H1 (cell line): ENCODE measurements around the gene PLCB1. TPM values are rescaled to one million over a fixed set of nuclear protein-coding genes. Genes with fewer than 3 reads are reported as not detected.

Source experiments
- CTCF ChIA-PET: fragments of 300-600 bp; sonication (Branson Sonifier 250); formaldehyde crosslinking; loops from one replicate; lab custom pipeline; 2021; ENCODE audit not compliant: partially characterized antibody; lab: Charles Lee
- POLR2A ChIA-PET: fragments of 300-600 bp; sonication (Branson Sonifier 250); formaldehyde crosslinking; loops from one replicate; lab custom pipeline; 2021; ENCODE audit warnings: inconsistent platforms; ENCODE audit not compliant: partially characterized antibody; lab: Charles Lee
- DNase-seq, 2 experiments: peaks; one replicate each; pipeline versions ENCODE4 v3.0.0 to v3.0.0-alpha.2; 2010 to 2022; ENCODE audit warnings: low spot score in 2 of 2, low read depth in 1 of 2, mixed read lengths in 1 of 2
- FAIRE-seq: peaks from 2 replicates; lab custom pipeline; 2011; peaks lifted over from hg19 to GRCh38; lab: Jason Lieb, UNC
- H2AFZ ChIP-seq: 2 replicates; pipeline ENCODE4 v1.8.1; 2012; ENCODE audit warnings: low read length, inconsistent platforms
- H2AK5ac ChIP-seq: 2 replicates; pipeline ENCODE4 v1.6.1; 2013; ENCODE audit warnings: low read depth, low read length
- H2BK120ac ChIP-seq: replicated peaks from 2 replicates; pipeline ENCODE3; 2013; ENCODE audit warnings: low read depth, low read length, inconsistent platforms
- H2BK12ac ChIP-seq: 2 replicates; pipeline ENCODE4 v1.6.1; 2013; ENCODE audit warnings: low read depth, low read length
- H2BK15ac ChIP-seq: 2 replicates; pipeline ENCODE4 v1.6.1; 2013; ENCODE audit warnings: low read length
- H2BK20ac ChIP-seq: 2 replicates; pipeline ENCODE4 v1.6.1; 2013; ENCODE audit warnings: low read length
- H2BK5ac ChIP-seq: 2 replicates; pipeline ENCODE4 v1.6.1; 2013; ENCODE audit warnings: low read depth, low read length
- H3K14ac ChIP-seq: 2 replicates; pipeline ENCODE4 v1.6.1; 2013; ENCODE audit warnings: inconsistent platforms; ENCODE audit not compliant: insufficient read length
- H3K18ac ChIP-seq: 2 replicates; pipeline ENCODE4 v1.6.1; 2013; ENCODE audit warnings: low read length; ENCODE audit errors: extremely low read depth
- H3K23ac ChIP-seq: 2 replicates; pipeline ENCODE4 v1.6.1; 2013; ENCODE audit warnings: inconsistent platforms; ENCODE audit not compliant: insufficient read length
- H3K23me2 ChIP-seq: 2 replicates; pipeline ENCODE4 v1.6.1; 2013; ENCODE audit warnings: low read depth, low read length
- H3K27ac ChIP-seq: 2 replicates; pipeline ENCODE4 v1.6.1; 2011; ENCODE audit warnings: low read depth, low read length, inconsistent platforms
- H3K27me3 ChIP-seq, 4 experiments: replicated peaks in 1 of 4; 1 replicate in 1 of 4; 2 replicates in 3 of 4; pipeline versions ENCODE4 v1.6.1 to v1.8.1; 2011 to 2013; ENCODE audit warnings: low read length in 3 of 4, mild to moderate bottlenecking in 3 of 4, inconsistent platforms in 2 of 4, mixed read lengths in 2 of 4, moderate library complexity in 1 of 4; ENCODE audit not compliant: control insufficient read depth in 3 of 4, insufficient read depth in 3 of 4; ENCODE audit errors: extremely low read depth in 1 of 4
- H3K36me3 ChIP-seq, 4 experiments: 2 replicates each; pipeline versions ENCODE4 v1.6.1 to v1.8.1; 2011 to 2013; ENCODE audit warnings: mild to moderate bottlenecking in 4 of 4, low read length in 3 of 4, moderate library complexity in 2 of 4, control low read depth in 1 of 4, inconsistent platforms in 1 of 4; ENCODE audit not compliant: insufficient read depth in 4 of 4, control insufficient read depth in 2 of 4
- H3K4ac ChIP-seq: replicated peaks from 2 replicates; pipeline ENCODE3; 2013; ENCODE audit warnings: low read length, low read depth, mixed read lengths, inconsistent platforms; ENCODE audit not compliant: insufficient read length
- H3K4me1 ChIP-seq, 4 experiments: replicated peaks in 1 of 4; 1 replicate in 1 of 4; 2 replicates in 3 of 4; pipeline versions ENCODE4 v1.6.1 to v1.8.1; 2011 to 2013; ENCODE audit warnings: low read length in 3 of 4, inconsistent platforms in 2 of 4, mixed read lengths in 1 of 4; ENCODE audit not compliant: insufficient read depth in 4 of 4, control insufficient read depth in 3 of 4
- H3K4me2 ChIP-seq, 2 experiments: 2 replicates each; pipeline versions ENCODE4 v1.6.1 to v1.8.1; 2011 to 2013; ENCODE audit warnings: low read depth in 2 of 2, low read length in 2 of 2, control low read depth in 1 of 2, inconsistent platforms in 1 of 2, mild to moderate bottlenecking in 1 of 2; ENCODE audit not compliant: insufficient read depth in 1 of 2
- H3K4me3 ChIP-seq, 4 experiments: fragments of 200-600, 300-600 bp in 1 of 4; sonication (generic), shearing (Covaris generic), sonication (Bioruptor Twin) in 1 of 4; 2 replicates each; pipeline versions ENCODE4 v1.5.1 to v1.8.1; 2011 to 2016; ENCODE audit warnings: low read length in 4 of 4, low read depth in 3 of 4, control low read depth in 2 of 4, inconsistent platforms in 2 of 4, mild to moderate bottlenecking in 2 of 4, mixed read lengths in 1 of 4, moderate library complexity in 1 of 4; ENCODE audit not compliant: insufficient read depth in 2 of 4; ENCODE audit errors: extremely low read depth in 1 of 4
- H3K56ac ChIP-seq: replicated peaks from 2 replicates; pipeline ENCODE3; 2013; ENCODE audit warnings: low read depth, mild to moderate bottlenecking, mixed read lengths, low read length, inconsistent platforms; ENCODE audit not compliant: insufficient read length
- H3K79me1 ChIP-seq: 2 replicates; pipeline ENCODE4 v1.6.1; 2013; ENCODE audit warnings: low read depth, low read length, control low read depth
- H3K79me2 ChIP-seq, 2 experiments: 2 replicates each; pipeline versions ENCODE4 v1.6.1 to v1.8.1; 2012 to 2013; ENCODE audit warnings: low read length in 2 of 2, mild to moderate bottlenecking in 2 of 2, inconsistent platforms in 1 of 2; ENCODE audit not compliant: insufficient read depth in 2 of 2, control insufficient read depth in 1 of 2
- H3K9ac ChIP-seq, 4 experiments: replicated peaks in 1 of 4; 1 replicate in 1 of 4; 2 replicates in 3 of 4; pipeline versions ENCODE4 v1.6.1 to v1.8.1; 2011 to 2013; ENCODE audit warnings: low read depth in 3 of 4, low read length in 3 of 4, control low read depth in 2 of 4, mild to moderate bottlenecking in 2 of 4, moderate library complexity in 2 of 4, inconsistent platforms in 1 of 4; ENCODE audit errors: extremely low read depth in 1 of 4
- H3K9me3 ChIP-seq, 2 experiments: 2 replicates each; pipeline versions ENCODE4 v1.6.1 to v1.8.1; 2012 to 2013; ENCODE audit warnings: mild to moderate bottlenecking in 2 of 2, moderate library complexity in 2 of 2, control low read depth in 1 of 2, inconsistent platforms in 1 of 2, low read depth in 1 of 2, low read length in 1 of 2, mixed read lengths in 1 of 2; ENCODE audit not compliant: insufficient read depth in 2 of 2
- H4K20me1 ChIP-seq, 2 experiments: replicated peaks in 1 of 2; 2 replicates each; pipeline versions ENCODE3 to v1.8.1; 2011 to 2013; ENCODE audit warnings: inconsistent platforms in 2 of 2, low read length in 2 of 2, mild to moderate bottlenecking in 1 of 2; ENCODE audit not compliant: insufficient read depth in 2 of 2, control insufficient read depth in 1 of 2
- H4K5ac ChIP-seq: 2 replicates; pipeline ENCODE4 v1.6.1; 2013; ENCODE audit warnings: low read length, low read depth, mixed read lengths, inconsistent platforms; ENCODE audit not compliant: insufficient read length
- H4K8ac ChIP-seq: 2 replicates; pipeline ENCODE4 v1.8.0; 2013; ENCODE audit warnings: mild to moderate bottlenecking, moderate library complexity, low read length, inconsistent platforms; ENCODE audit not compliant: insufficient read depth; ENCODE audit errors: extremely low read depth
- H4K91ac ChIP-seq: replicated peaks from 2 replicates; pipeline ENCODE3; 2013; ENCODE audit warnings: low read length, mixed read lengths, inconsistent platforms; ENCODE audit not compliant: insufficient read length
- SIN3A ChIP-seq, 2 experiments: IDR thresholded peaks in 1 of 2; conservative IDR thresholded peaks in 1 of 2; 2 replicates each; pipeline ENCODE4 v1.6.1; 2011 to 2012; ENCODE audit warnings: low read length in 2 of 2, improper control_type of control experiment in 1 of 2, low read depth in 1 of 2, mild to moderate bottlenecking in 1 of 2
- WGBS, 2 experiments: shearing (Covaris generic) in 1 of 2; methylation state at CpG; one replicate each; pipeline versions ENCODE4 v1.1.6 to v1.1.7; 2013 to 2015; ENCODE audit warnings: low lambda C conversion rate in 2 of 2, mixed read lengths in 2 of 2, inconsistent platforms in 1 of 2, low coverage in 1 of 2, missing lambda C conversion rate in 1 of 2; ENCODE audit not compliant: insufficient replicate concordance in 2 of 2, insufficient coverage in 1 of 2, insufficient read length in 1 of 2; ENCODE audit errors: extremely low coverage in 1 of 2, missing lambda C conversion rate in 1 of 2; 5-methylcytosine and 5-hydroxymethylcytosine counted together
- polyA plus RNA-seq, 7 experiments: library from polyadenylated mRNA; depleted of rRNA in 3 of 7; stranded (reverse) in 5 of 7; unstranded in 2 of 7; fragments of >200 nt in 5 of 7; fragments of 200-250 nt in 2 of 7; gene quantifications; 1 replicate in 5 of 7; 2 replicates in 1 of 7; 4 replicates in 1 of 7; pipeline versions ENCODE4 v1.2.1 to v1.2.3, GENCODE V29; 2011 to 2013; ENCODE audit warnings: missing spikeins in 2 of 7, mixed read lengths in 2 of 7
- total RNA-seq: library from RNA; stranded (reverse); fragmentation: NEBNext Ultra II Directional; extraction: Animal tissue kit (Norgen Biotek cat#: 25700); gene quantifications from 2 replicates; pipeline ENCODE4 v1.2.1, GENCODE V29; 2021

The PLCB1 gene
- total and polyA plus RNA-seq, 2 of the 8 experiments (the other 6 are each of a cell fraction or from before 2014, with no cell fraction given), result 2.6 to 9.1 TPM

- ChIA-PET CTCF (interaction anchor here (0.6 to 4.0 kb wide), 6 partner anchors 61 to 588 kb away, joined by 3 to 16 read pairs (median 4); no protein-coding TSS in a partner anchor), POLR2A (interaction anchor here (0.7 kb wide), 1 partner anchor 8 kb away, joined by 3 read pairs; no protein-coding TSS in a partner anchor)
- no peaks in the 10 kb centered on the region for H3K79me2 ChIP-seq
- H3K79me1 ChIP-seq, result no peaks in the 10 kb centered on the region
- H2BK120ac ChIP-seq, result no peak overlapping the region
- no peaks in the 10 kb centered on the region for H3K9me3 ChIP-seq
- no peak overlapping the region for H2BK15ac ChIP-seq
- H2BK5ac ChIP-seq, result no peak overlapping the region
- no peaks in the 10 kb centered on the region for H3K36me3 ChIP-seq
- H3K18ac ChIP-seq, result no peak overlapping the region
- H4K20me1 ChIP-seq, result peaks cover 0 to 1% of the 10 kb centered on the region in 2 experiments
- no peak overlapping the region for H2BK20ac ChIP-seq
- H3K27me3 ChIP-seq, result peaks cover 8 to 28% (median 19%) of the 10 kb centered on the region in 4 experiments
- H3K23ac ChIP-seq, result no peak overlapping the region
- TF ChIP-seq SIN3A (conservative IDR thresholded peaks at IDR 0.05 in 1 of 2, IDR thresholded peaks at IDR 0.05 in 1 of 2; ENCODE audit: low read depth in 1 of 2, low read length in 2 of 2), result no peak
- H4K8ac ChIP-seq, result no peak overlapping the region
- H3K4me2 ChIP-seq, result no peak overlapping the region; a peak in 1 of 4 replicates
- no peak overlapping the region for H3K14ac ChIP-seq
- H4K91ac ChIP-seq, result no peak overlapping the region
- 91% methylated on average over 7 of the region's 7 CpGs; no CpG with 5 or more reads in 1 of the 2 experiments for WGBS, 2 experiments
- H2BK12ac ChIP-seq, result no peak overlapping the region
- H3K56ac ChIP-seq, result no peak overlapping the region
- peaks cover 0 to 3% (median 1%) of the 10 kb centered on the region in 4 experiments; a peak in 2 of 7 replicates for H3K4me1 ChIP-seq
- H3K4ac ChIP-seq, result no peak overlapping the region
- no peak overlapping the region for H3K27ac ChIP-seq
- DNase-seq (no peak), FAIRE-seq (no peak)
- no peak overlapping the region for H4K5ac ChIP-seq
- no peak overlapping the region for H3K4me3 ChIP-seq
- peaks cover 7% of the 10 kb centered on the region; the same call in 1 of the 2 replicates for H3K23me2 ChIP-seq
- H2AFZ ChIP-seq, result no peak overlapping the region
- H2AK5ac ChIP-seq, result no peak overlapping the region
- H3K9ac ChIP-seq, result no peak overlapping the region
Measured at GRCh38 chr20:8133851-8134451, 1.9 kb downstream of the PLCB1 start.
